Measurements from ENCODE around the gene FABP6.
A peak's percentile ranks its signal among the peaks of the same experiment; 100 is the strongest.
"Not testable (repeated sequence)": the region's sequence is repeated elsewhere in the genome, so short reads cannot be mapped to it uniquely, and the experiment has no call there.

FABP6 gene, protein sequence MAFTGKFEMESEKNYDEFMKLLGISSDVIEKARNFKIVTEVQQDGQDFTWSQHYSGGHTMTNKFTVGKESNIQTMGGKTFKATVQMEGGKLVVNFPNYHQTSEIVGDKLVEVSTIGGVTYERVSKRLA

GRCh38 chr5:160229190-160229742, at the start of gene FABP6:
Gene FABP6, plus strand, starts transcription at chr5:160229506. Its CDS starts 52 bp downstream, at chr5:160229558.
- no peak for DNase-seq

DNA sequence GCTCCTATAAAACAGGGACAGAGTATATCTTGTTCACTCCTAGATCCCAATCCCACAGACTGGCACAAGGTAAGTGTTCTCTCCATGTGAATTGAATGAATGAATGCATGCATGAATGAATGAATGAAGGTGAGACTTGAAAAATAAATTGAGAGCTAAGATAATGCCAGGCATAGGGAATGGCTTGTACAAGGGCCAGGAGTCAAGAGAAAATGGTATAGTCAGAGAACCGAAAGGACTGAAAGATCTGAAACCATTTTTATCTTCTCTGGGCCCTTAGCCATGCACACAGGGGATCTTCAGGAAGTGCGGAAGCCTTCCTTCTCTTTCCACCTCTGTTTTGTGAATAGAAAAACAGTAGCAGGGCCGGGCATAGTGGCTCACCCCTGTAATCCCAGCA, 48.4 kb upstream of the FABP6 start:
- no peak for DNase-seq

DNA sequence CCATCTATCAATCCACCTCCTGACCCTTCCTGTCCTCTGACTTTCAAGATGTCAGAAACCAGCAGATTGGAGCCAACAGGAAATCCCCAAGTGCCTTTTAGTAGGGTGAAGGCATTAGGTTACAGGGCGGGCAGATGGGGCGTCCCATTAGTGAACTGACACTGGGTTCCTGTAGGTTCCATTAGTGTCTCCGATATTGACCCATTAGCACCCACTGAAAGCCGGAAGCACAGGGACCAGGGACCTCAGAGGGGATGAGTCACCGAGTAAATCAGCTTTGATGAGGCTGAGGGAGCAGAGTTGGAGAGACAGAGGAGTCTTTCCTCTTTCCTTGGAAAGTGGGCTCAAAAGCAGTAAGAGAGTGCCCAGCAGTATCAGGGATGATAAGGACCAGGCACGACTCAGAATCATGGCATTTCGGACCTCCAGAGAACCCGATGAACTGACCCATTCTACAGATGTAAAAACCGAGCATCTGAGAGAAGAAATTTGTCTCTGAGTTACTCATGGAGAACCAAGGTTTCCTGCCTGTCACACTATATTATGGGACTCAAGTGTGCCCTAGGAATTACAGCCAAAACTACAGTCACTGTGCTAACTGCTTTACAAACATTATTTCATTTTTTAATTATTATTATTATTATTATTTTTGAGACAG, 47.2 kb upstream of the FABP6 start:
- DNase-seq, result no peak

- no peak for DNase-seq
These were observed 46.2 kb upstream of the FABP6 start for GRCh38 chr5:160183075-160183474.

DNA sequence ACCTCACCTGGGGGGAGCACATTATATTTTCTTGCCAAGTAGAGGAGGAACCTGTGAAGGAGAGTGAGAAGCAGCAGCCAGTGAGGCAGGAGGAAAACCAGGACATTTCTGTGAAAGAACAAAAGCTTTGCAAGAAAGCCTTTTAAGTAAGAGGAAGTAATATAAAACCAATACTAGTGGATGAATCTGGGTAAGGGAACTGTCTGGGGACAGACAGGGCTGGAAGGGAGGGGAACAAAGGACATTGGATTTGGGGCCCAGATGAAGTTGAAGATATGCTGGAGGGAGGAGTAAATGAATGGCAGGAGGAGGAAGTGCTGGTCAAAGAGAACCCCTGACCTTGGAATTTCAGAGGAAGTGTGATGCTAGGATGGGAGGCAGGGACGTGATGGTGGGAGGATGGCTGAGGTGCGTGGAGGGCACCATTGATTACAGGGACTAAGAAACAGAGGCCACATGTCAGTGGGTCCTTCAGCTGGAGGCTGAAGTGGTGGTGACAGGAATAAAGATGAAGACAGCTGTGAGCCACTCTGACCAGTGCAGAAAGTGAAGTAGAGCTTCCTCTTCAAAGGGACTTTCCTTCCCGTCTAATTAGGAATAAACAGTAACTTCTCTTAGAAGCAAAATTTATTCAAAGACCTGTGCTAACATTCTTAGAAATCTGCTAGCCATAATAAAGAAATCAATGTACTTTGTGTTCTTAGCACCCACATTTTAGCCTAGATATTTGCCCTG, 43.5 kb upstream of the FABP6 start:
- DNase-seq, result no peak

DNA sequence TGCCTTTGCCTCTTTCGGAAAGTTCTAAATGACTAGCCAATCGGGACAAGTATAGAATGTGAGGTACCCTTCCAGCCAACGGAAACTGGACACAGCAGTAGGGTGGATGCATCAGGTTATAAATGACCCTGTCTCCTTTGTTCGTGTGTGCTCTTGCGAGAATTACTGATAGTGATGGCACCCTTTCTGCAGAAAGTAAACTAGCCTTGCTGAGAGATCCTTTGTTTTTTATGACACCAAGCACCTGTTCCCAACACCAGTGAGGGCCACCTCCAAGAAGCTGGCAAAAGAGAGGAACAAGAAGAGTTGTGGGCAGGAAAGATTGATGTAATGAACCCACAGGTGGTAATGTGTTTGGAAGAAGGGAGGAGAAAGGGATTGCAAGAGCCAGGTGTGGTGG, 42.8 kb upstream of the FABP6 start:
- no peak for DNase-seq

GRCh38 chr5:160187091-160187490, 42.2 kb upstream of the FABP6 start:
- no peak for DNase-seq

GRCh38 chr5:160188141-160189015, 40.9 kb upstream of the FABP6 start:
- peak in 1 of 2 experiments; percentile 24 for DNase-seq

GRCh38 chr5:160192424-160192823, 36.9 kb upstream of the FABP6 start:
- no peak for DNase-seq

- DNase-seq, result not testable (repeated sequence)
These were observed 36.2 kb upstream of the FABP6 start for GRCh38 chr5:160193076-160193475.

- DNase-seq, result not testable (repeated sequence)
These were observed 35.5 kb upstream of the FABP6 start for GRCh38 chr5:160193790-160194189.

DNA sequence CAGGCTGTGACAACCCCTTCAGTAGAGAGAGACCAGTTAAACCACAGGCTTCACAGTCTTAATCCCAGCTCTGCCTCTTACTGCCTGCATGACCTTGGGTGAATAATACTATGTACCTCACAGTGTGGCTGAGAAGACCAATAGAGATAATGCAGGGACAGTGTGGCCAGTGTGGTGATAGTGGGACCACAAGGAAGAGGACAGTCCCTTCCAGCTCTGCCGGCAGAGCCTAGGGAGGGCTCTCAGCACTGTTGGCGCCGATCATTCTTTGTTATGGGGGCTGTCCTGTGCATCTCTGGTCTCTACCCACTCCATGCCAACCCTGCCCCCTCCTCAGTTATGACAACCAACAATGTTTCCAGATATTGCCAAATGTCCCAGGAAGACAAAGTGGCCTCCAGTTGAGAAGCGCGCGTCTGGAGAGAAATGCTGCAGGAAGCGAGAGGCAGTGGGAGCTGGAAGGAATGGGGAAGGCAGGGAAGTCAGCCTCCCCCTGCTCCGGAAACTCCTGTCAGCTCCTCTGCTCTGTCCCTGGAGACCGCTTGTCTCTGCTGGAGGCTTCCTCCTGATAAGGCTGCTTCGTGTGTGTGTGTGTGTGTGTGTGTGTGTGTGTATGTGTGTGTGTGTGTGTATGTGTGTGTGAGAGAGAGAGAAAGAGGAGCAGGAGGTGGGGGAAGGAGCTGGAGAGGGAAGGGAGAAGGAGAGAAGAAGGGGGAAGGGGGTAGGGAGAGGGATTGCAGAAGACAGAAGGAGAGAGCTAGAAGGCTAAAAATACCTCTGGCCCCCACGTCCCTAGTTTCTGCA, 31.8 kb upstream of the FABP6 start:
- DNase-seq, result no peak

GRCh38 chr5:160198146-160198545, 31.2 kb upstream of the FABP6 start:
- no peak for DNase-seq

DNA sequence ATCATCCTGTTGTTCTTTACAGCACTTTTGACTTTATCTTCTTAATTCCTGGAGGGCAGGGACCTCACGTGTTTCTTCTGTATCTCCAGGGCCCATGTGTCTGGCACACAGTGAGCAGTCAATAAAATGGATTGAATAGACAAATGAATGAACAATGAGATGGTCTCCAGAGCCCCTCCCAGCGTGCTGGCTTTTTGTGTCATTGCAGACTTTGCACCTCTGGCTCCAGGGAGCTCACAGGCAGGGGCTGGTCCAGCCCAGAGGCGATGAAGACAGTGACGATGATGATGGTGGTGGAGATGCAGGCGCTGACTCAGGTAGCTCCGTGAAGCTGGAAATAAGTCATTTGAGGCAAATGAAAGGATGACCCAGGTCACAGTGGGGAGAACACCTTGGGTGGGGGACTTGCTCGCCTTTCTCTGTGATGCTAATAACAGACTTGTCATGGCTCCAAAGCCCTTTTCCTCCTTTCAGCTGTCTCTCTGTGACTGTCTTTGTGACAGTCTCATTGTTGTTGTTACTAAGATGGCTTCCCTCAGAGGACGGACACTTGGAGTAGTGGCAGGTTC, 30.4 kb upstream of the FABP6 start:
- no peak for DNase-seq

DNA sequence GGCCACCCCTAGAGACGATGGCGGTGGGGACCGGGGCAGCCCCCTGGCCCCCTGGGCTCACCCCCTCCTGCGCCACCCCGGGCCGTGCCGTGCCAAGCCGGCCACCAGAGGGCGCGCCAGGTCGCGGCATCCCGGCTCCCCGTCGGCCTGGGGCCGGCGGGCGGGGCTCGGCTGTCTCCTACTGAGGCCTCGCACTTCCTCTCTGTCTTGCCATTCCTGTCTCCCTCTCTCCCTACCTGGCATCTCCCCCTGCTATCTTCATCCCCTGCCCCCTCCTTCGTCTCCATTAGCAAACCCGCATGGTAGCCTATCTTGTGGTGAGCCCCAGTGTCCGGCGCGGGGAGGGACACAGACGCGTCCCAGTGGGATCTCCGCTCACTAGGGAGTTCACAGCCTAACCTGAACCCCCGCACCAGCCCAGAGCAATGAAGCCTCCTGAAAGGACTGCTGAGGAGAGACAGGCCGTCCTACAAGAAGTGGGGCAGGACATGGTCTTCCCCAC, 29.8 kb upstream of the FABP6 start:
- peak; percentile 83 to 86 for DNase-seq

DNA sequence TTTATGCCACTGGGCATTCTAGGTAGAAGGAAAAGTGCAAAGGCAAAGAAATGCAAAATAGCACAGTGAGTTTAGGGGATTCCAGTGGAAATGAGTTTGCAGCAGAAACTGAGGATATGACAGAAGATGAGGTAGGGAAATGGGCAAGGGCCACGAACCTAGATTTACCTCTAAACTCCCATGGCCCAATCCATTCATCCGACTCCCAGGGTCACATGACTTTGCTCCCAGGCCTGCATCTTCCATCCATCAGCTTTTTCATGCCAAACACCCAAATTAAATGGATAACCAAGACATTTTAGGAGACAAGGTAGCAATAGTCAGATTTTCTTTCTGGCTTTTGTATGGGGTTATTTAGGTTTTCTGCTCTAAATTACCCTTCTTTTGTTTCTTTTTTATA, 22.2 kb upstream of the FABP6 start:
- no peak for DNase-seq

DNA sequence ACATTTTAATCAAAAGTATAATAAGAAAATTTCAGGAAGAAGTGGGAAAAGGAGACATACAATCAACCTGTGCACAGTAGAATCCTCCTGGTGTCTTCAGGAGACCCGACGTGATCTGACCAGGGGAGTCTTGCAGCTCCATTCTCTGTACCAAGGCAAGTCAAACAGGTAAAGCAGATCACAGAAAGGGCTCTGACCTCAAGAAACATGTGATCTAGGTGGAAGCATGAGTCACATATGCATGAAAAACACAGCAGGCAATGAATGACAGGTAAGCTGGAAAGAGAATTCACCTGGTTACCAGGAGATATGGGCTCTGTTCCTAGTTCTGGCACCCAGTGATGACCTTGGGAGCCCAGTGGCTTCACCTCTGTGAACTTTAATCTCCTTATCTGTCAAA, 19.4 kb upstream of the FABP6 start:
- DNase-seq, result no peak

DNA sequence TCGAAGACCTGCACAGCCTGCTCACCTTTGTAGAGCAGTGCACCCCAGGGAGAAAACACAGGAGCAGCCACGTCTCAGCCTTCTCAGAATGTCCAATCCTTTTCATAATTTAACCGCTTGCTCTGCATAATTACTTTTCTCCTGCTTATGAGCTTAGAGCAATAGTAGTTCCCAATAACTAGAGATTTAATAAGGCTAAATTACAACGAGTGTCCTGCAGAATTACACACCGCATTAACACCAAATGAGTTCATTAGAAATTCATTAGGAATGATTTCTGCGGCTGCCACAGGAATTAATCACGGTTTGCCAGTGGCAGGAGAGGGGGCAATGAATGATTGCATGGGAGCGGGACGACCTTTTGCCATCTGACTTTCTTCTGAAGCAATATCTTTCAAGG, 18.7 kb upstream of the FABP6 start:
- DNase-seq, result no peak

DNA sequence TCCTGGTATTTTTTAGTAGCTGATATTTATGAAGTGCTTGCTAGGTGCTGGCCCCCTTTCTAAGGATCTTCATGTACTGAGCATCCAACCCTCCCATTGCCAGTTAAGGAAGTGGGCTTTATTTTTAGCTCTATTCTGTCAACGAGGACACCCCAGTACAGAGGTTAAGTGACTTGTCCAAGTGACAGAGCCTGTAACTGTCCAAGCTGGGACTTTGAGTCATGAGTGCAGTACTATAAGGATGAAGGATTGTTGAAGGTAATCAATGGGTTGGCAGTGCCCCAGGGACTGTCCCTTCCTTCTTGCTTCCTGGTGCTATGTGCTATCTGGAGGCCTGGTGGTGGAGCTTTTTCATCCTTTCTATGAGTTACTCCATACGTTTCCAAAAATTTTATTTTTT, 18.0 kb upstream of the FABP6 start:
- no peak for DNase-seq

DNA sequence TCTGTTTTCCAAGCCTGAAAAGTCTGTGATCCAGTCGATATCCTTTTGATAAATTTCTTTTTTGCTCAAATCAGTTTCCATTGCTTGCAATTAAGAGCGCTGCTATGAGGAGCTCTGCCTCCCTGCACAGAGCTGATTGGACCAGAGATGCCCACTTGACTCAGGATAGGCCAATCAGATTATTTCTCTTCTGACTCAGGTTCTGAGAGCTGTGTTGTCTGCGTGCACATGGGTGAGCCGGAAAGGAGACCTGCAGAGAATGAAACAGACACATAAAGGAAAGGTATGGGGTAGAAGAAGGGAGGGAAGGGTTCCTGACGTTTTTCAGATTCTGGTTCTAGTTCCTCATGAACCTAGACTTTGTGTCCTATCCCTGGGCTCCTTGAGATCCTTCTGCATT, 15.8 kb upstream of the FABP6 start:
- no peak for DNase-seq

GRCh38 chr5:160219356-160219755, 9.9 kb upstream of the FABP6 start:
- no peak for DNase-seq

DNA sequence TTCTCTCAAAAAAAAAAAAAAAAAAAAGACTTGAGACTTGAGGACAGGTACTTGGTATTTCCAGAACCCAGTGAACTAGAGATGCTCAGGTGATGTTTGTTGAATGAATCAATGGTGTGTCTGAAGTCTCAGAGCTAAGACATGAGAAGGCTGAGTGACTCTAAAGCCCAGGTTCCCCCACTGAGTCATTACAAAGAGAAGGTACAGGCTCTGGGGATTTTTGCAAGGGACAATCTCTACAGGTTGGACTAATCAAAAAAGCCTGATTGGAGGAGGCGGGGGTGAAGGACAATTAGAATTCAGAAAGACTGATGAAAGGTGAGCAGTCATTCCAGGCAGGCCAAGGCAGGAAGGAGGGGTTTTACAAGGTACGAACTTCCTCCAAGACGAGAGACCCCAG, 8.2 kb upstream of the FABP6 start:
- no peak for DNase-seq
